GM12878 (cell line): ENCODE measurements around the gene FOXR1. TPM values are rescaled to one million over a fixed set of nuclear protein-coding genes. Genes with fewer than 3 reads are reported as not detected.

Source experiments
- ATAC-seq: fragments of 200-7000 bp; cut with Tn5 transposase; 3 replicates; pipeline ENCODE4 v1.9.1; 2020; ENCODE audit warnings: mild to moderate bottlenecking, moderate library complexity
- BruUV-seq: library from RNA; stranded (reverse); fragments of 400-500 nt; replicated peaks from 2 replicates; lab custom pipeline; 2021; lab: Mats Ljungman, UMichigan
- CTCF ChIA-PET: fragments of 300-600 bp; sonication (Branson Sonifier 250); formaldehyde crosslinking; extraction: SDS; loops from one replicate; lab custom pipeline; 2021; ENCODE audit warnings: inconsistent platforms; lab: Yijun Ruan, JAX
- POLR2A ChIA-PET: fragments of 350-600 bp; formaldehyde crosslinking; extraction: SDS; loops from one replicate; lab custom pipeline; 2021; ENCODE audit warnings: inconsistent platforms; lab: Charles Lee
- RAD21 ChIA-PET: fragments of 300-600 bp; sonication (Branson Sonifier 250); formaldehyde crosslinking; loops from one replicate; lab custom pipeline; 2023; ENCODE audit warnings: antibody characterized with exemption; ENCODE audit not compliant: unreplicated experiment; lab: Charles Lee
- SMC1A ChIA-PET: fragments of 300-600 bp; sonication (Branson Sonifier 250); formaldehyde crosslinking; loops from one replicate; lab custom pipeline; 2023; ENCODE audit not compliant: unreplicated experiment, uncharacterized antibody; lab: Charles Lee
- DNase-seq: peaks from one replicate; pipeline ENCODE4 v3.0.0-alpha.2; 2011; ENCODE audit warnings: low read depth, low spot score
- FAIRE-seq: peaks from 3 replicates; lab custom pipeline; 2011; peaks lifted over from hg19 to GRCh38; lab: Jason Lieb, UNC
- H2AFZ ChIP-seq: 2 replicates; pipeline ENCODE4 v1.6.0; 2011; ENCODE audit warnings: low read depth, low read length, control low read depth; ENCODE audit not compliant: control insufficient read depth
- H3K27ac ChIP-seq: 2 replicates; pipeline ENCODE4 v1.5.1; 2011; ENCODE audit warnings: control low read depth; ENCODE audit not compliant: control insufficient read depth, insufficient read depth
- H3K27me3 ChIP-seq, 2 experiments: replicated peaks in 1 of 2; 2 replicates each; pipeline versions ENCODE4 v1.6.0 to v1.6.1; 2011; ENCODE audit warnings: low read length in 1 of 2; ENCODE audit not compliant: control insufficient read depth in 2 of 2, insufficient read depth in 2 of 2
- H3K36me3 ChIP-seq, 2 experiments: 2 replicates each; pipeline ENCODE4 v1.5.1; 2011; ENCODE audit warnings: low read length in 1 of 2; ENCODE audit not compliant: control insufficient read depth in 2 of 2, insufficient read depth in 2 of 2
- H3K4me1 ChIP-seq: 2 replicates; pipeline ENCODE4 v1.6.1; 2011; ENCODE audit warnings: mild to moderate bottlenecking, low read length, moderate library complexity, mixed read lengths; ENCODE audit not compliant: control insufficient read depth, insufficient read depth
- H3K4me2 ChIP-seq: 2 replicates; pipeline ENCODE4 v1.6.0; 2011; ENCODE audit warnings: control low read depth; ENCODE audit not compliant: control insufficient read depth, insufficient read depth
- H3K4me3 ChIP-seq: fragments of 200-600 bp; sonication (generic); 2 replicates; pipeline ENCODE4 v1.5.1; 2016
- H3K79me2 ChIP-seq: 2 replicates; pipeline ENCODE4 v1.6.0; 2011; ENCODE audit warnings: low read length; ENCODE audit not compliant: control insufficient read depth, insufficient read depth
- H3K9ac ChIP-seq: 2 replicates; pipeline ENCODE4 v1.8.0; 2011; ENCODE audit warnings: low read length, control low read depth, mixed read lengths; ENCODE audit not compliant: control insufficient read depth, insufficient read depth
- H3K9me3 ChIP-seq: replicated peaks from 3 replicates; pipeline ENCODE4 v1.5.1; 2011; ENCODE audit warnings: mild to moderate bottlenecking, low read length; ENCODE audit not compliant: control insufficient read depth, insufficient read depth
- H4K20me1 ChIP-seq: 2 replicates; pipeline ENCODE4 v1.6.0; 2011; ENCODE audit not compliant: control insufficient read depth, insufficient read depth
- BMI1 ChIP-seq: fragments of 450-650 bp; IDR thresholded peaks from 2 replicates; pipeline ENCODE4 v1.6.1; 2016; ENCODE audit warnings: mild to moderate bottlenecking, moderate library complexity, borderline replicate concordance
- BRCA1 ChIP-seq: IDR thresholded peaks from 2 replicates; pipeline ENCODE4 v1.6.1; 2011; ENCODE audit warnings: low read depth, low read length, improper control_type of control experiment
- CEBPB ChIP-seq, 2 experiments: fragments of 150-350 bp in 1 of 2; IDR thresholded peaks; 2 replicates each; pipeline ENCODE4 v1.6.1; 2012 to 2014; ENCODE audit warnings: low read depth in 2 of 2, low read length in 2 of 2, borderline replicate concordance in 1 of 2, inconsistent platforms in 1 of 2
- DPF2 ChIP-seq: fragments of 450-650 bp; IDR thresholded peaks from 2 replicates; pipeline ENCODE4 v1.6.1; 2017; ENCODE audit warnings: mild to moderate bottlenecking
- HCFC1 ChIP-seq: fragments of 150-350 bp; IDR thresholded peaks from 2 replicates; pipeline ENCODE4 v1.6.1; 2014; ENCODE audit warnings: low read length
- MXI1 ChIP-seq: fragments of 150-350 bp; IDR thresholded peaks from 2 replicates; pipeline ENCODE4 v1.6.1; 2011; ENCODE audit warnings: low read depth, mild to moderate bottlenecking, inconsistent platforms, low read length, improper control_type of control experiment
- RAD21 ChIP-seq: IDR thresholded peaks from 2 replicates; pipeline ENCODE4 v1.6.1; 2011; ENCODE audit warnings: mild to moderate bottlenecking, low read depth, low read length, moderate library complexity; ENCODE audit not compliant: insufficient read depth
- RB1 ChIP-seq: fragments of 450-650 bp; formaldehyde crosslinking; IDR thresholded peaks from 2 replicates; pipeline ENCODE4 v1.6.1; 2017; ENCODE audit warnings: mild to moderate bottlenecking, borderline replicate concordance
- RELA ChIP-seq: fragments of 450-650 bp; IDR thresholded peaks from 2 replicates; pipeline ENCODE4 v1.8.0; 2014; ENCODE audit warnings: borderline replicate concordance; ENCODE audit not compliant: partially characterized antibody
- SMARCA5 ChIP-seq: fragments of 450-650 bp; IDR thresholded peaks from 2 replicates; pipeline ENCODE4 v1.6.1; 2017; ENCODE audit warnings: mild to moderate bottlenecking
- SP1 ChIP-seq: IDR thresholded peaks from one replicate; pipeline ENCODE4 v1.6.1; 2011; ENCODE audit warnings: low read depth, low read length
- STAT3 ChIP-seq: IDR thresholded peaks from 2 replicates; pipeline ENCODE4 v1.6.1; 2011; ENCODE audit warnings: low read depth, low read length, improper control_type of control experiment
- TCF12 ChIP-seq: IDR thresholded peaks from 2 replicates; pipeline ENCODE4 v1.6.1; 2011; ENCODE audit warnings: low read depth, mild to moderate bottlenecking, low read length
- TCF7 ChIP-seq: IDR thresholded peaks from 2 replicates; pipeline ENCODE4 v1.6.1; 2014; ENCODE audit warnings: antibody characterized with exemption, borderline replicate concordance
- WGBS: methylation state at CpG from one replicate; pipeline ENCODE4 v1.1.6; 2016; ENCODE audit warnings: low lambda C conversion rate; ENCODE audit not compliant: insufficient replicate concordance, insufficient coverage; ENCODE audit errors: missing lambda C conversion rate; 5-methylcytosine and 5-hydroxymethylcytosine counted together
- in situ Hi-C: fragments of 300-500 bp; cut with MboI; formaldehyde crosslinking; loops from 9 replicates; pipeline ENCODE4 v1.14.3; 2018; ENCODE audit warnings: mixed read lengths
- intact Hi-C: fragments of 100-400 bp; cut with micrococcal nuclease; formaldehyde crosslinking; loops from one replicate; pipeline ENCODE4 v1.14.2; 2022; ENCODE audit not compliant: unreplicated experiment
- polyA plus RNA-seq, 11 experiments: library from polyadenylated mRNA; depleted of rRNA in 4 of 11; unstranded in 6 of 11; stranded (reverse) in 5 of 11; fragments of >200 nt; fragmentation: Nextera tagmentation in 4 of 11; fragmentation: Illumina TruSeq in 1 of 11; extraction: Ambion mirVana in 4 of 11; extraction: Trizol in 1 of 11; gene quantifications; 1 replicate in 1 of 11; 2 replicates in 10 of 11; pipeline versions ENCODE4 v1.2.1 to v1.2.3, GENCODE V29; 2011 to 2016; ENCODE audit warnings: inconsistent platforms in 2 of 11, missing spikeins in 2 of 11, low read depth in 1 of 11
- total RNA-seq, 4 experiments: library from RNA; depleted of rRNA in 3 of 4; stranded (reverse); fragments of >200 nt in 3 of 4; fragmentation: Illumina TruSeq in 1 of 4; extraction: Trizol in 1 of 4; gene quantifications; 2 replicates each; pipeline versions ENCODE4 v1.2.1 to v1.2.3, GENCODE V29; 2013 to 2021
- TF ChIP-seq, protein P1 (sequence below): fragments of 450-650 bp; IDR thresholded peaks from 2 replicates; pipeline ENCODE4 v1.6.1; 2017; ENCODE audit warnings: mild to moderate bottlenecking
- TF ChIP-seq, protein P2 (sequence below): fragments of 450-650 bp; formaldehyde crosslinking; IDR thresholded peaks from 2 replicates; pipeline ENCODE4 v1.4.0; 2022; ENCODE audit warnings: mild to moderate bottlenecking, moderate library complexity
- TF ChIP-seq, protein P3 (sequence below): IDR thresholded peaks from 2 replicates; pipeline ENCODE4 v1.6.1; 2012; ENCODE audit warnings: low read depth, low read length, improper control_type of control experiment

The FOXR1 gene
- total and polyA plus RNA-seq, 10 of the 15 experiments (the other 5 are each of a cell fraction or from before 2014, with no cell fraction given): not detected

DNA sequence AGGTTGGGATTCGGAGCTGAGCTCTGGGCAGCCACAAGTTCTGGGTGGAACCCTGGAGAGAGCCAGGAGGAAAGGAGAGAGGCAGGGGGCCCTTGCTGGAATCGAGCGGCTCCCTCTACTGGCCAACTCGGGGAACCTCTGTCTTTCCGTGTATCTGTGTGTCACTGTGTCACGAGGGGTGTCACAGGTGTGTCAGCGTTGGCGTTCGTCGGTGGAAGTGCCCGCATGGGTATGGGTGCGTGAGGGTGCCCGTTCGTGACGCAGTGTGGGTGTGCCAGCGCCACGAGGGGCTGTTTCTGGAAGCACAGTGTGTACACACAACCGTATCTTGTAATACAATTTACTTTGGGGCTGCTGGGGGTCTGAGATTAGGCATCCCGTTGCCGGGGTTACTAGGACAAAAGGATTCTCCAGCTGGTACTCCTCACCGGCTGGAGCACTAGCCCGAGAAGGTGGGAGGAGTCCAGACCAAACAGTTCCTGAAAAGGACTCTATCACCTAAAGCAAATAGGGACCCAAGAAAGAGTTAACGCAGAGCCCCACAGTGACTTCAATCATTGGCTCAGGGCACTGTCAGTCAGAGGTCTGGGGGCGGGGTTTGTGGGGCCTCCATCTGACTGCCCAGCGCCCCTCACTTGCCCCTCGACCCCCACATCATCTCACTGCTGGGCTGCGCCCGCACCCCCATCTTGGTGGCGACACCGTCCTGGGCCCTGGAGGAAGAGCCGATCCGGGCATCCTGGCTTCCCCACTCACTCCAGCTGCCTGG is 43.3 kb upstream of the FOXR1 start:
- intact Hi-C loops: loop anchor here (2.0 to 5.0 kb wide), 4 partner anchors 137 to 394 kb away; partner anchors contain the start of genes DDX6 and DPAGT1
- ChIA-PET CTCF (interaction anchor here (0.5 to 11.6 kb wide), 11 partner anchors 11 to 1749 kb away, joined by 3 to 330 read pairs (median 4); partner anchors contain the start of gene UPK2), RAD21 (interaction anchor here (0.6 to 8.8 kb wide), 7 partner anchors 16 to 239 kb away, joined by 3 to 169 read pairs (median 5); partner anchors contain the start of gene UPK2), POLR2A (interaction anchor here (0.5 to 6.3 kb wide), 5 partner anchors 15 to 155 kb away, joined by 3 to 105 read pairs (median 6); no protein-coding TSS in a partner anchor), SMC1A (interaction anchor here (0.5 to 12.9 kb wide), 6 partner anchors 16 to 828 kb away, joined by 3 to 185 read pairs (median 6); partner anchors contain the start of gene DDX6)
- under 1% methylated on average over 32 of the region's 32 CpGs for WGBS
- Histone ChIP-seq H3K4me1 (peaks cover 35% of the 10 kb centered on the region), H2AFZ (peak overlapping the region; percentile 77), H3K9me3 (no peaks in the 10 kb centered on the region), H3K36me3 (no peaks in the 10 kb centered on the region), H3K27ac (peak overlapping the region; percentile 67), H3K4me3 (peak overlapping the region; percentile 97), H4K20me1 (no peaks in the 10 kb centered on the region), H3K9ac (peak overlapping the region; percentile 53; the same call in 1 of the 2 replicates), H3K4me2 (peak overlapping the region; percentile 99), H3K79me2 (peaks cover 20% of the 10 kb centered on the region), H3K27me3 (no peaks in the 10 kb centered on the region)
- peak; percentile 67 for DNase-seq
- peak; percentile 95 for FAIRE-seq
- in situ Hi-C loops: no loop called here
- BruUV-seq: no TSS peak
- ATAC-seq: peak; percentile 67
- TF ChIP-seq SMARCA5: peak; percentile 93
- TF ChIP-seq HCFC1: no peak; the same call in 1 of the 2 replicates
- TF ChIP-seq TCF7: no peak
- peak; percentile 95 for TF ChIP-seq DPF2
- TF ChIP-seq STAT3: no peak
- peak; percentile 72 for TF ChIP-seq TCF12
- TF ChIP-seq MXI1: peak; percentile 53
- TF ChIP-seq RAD21: peak; percentile 63
- TF ChIP-seq, protein P1, sequence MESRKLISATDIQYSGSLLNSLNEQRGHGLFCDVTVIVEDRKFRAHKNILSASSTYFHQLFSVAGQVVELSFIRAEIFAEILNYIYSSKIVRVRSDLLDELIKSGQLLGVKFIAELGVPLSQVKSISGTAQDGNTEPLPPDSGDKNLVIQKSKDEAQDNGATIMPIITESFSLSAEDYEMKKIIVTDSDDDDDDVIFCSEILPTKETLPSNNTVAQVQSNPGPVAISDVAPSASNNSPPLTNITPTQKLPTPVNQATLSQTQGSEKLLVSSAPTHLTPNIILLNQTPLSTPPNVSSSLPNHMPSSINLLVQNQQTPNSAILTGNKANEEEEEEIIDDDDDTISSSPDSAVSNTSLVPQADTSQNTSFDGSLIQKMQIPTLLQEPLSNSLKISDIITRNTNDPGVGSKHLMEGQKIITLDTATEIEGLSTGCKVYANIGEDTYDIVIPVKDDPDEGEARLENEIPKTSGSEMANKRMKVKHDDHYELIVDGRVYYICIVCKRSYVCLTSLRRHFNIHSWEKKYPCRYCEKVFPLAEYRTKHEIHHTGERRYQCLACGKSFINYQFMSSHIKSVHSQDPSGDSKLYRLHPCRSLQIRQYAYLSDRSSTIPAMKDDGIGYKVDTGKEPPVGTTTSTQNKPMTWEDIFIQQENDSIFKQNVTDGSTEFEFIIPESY: peak; percentile 62; the same call in 1 of the 2 replicates
- no peak; the same call in 1 of the 2 replicates for TF ChIP-seq BMI1
- TF ChIP-seq BRCA1: no peak
- 0 out of 2 replicates have a peak, but pooled peaks have one; percentile 38 for TF ChIP-seq RB1
- TF ChIP-seq SP1: peak; percentile 90
- TF ChIP-seq, protein P2, sequence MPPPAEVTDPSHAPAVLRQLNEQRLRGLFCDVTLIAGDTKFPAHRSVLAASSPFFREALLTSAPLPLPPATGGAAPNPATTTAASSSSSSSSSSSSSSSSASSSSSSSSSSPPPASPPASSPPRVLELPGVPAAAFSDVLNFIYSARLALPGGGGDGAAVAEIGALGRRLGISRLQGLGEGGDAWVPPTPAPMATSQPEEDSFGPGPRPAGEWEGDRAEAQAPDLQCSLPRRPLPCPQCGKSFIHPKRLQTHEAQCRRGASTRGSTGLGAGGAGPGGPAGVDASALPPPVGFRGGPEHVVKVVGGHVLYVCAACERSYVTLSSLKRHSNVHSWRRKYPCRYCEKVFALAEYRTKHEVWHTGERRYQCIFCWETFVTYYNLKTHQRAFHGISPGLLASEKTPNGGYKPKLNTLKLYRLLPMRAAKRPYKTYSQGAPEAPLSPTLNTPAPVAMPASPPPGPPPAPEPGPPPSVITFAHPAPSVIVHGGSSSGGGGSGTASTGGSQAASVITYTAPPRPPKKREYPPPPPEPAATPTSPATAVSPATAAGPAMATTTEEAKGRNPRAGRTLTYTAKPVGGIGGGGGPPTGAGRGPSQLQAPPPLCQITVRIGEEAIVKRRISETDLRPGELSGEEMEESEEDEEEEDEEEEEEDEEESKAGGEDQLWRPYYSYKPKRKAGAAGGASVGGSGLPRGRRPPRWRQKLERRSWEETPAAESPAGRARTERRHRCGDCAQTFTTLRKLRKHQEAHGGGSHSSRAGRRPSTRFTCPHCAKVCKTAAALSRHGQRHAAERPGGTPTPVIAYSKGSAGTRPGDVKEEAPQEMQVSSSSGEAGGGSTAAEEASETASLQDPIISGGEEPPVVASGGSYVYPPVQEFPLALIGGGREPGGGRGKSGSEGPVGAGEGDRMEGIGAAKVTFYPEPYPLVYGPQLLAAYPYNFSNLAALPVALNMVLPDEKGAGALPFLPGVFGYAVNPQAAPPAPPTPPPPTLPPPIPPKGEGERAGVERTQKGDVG (CRISPR knock-in tag): no peak
- no peak for TF ChIP-seq RELA
- TF ChIP-seq, protein P3, sequence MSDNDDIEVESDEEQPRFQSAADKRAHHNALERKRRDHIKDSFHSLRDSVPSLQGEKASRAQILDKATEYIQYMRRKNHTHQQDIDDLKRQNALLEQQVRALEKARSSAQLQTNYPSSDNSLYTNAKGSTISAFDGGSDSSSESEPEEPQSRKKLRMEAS: peak; percentile 59
- no peak for TF ChIP-seq CEBPB (IDR thresholded peaks at IDR 0.05; ENCODE audit: borderline replicate concordance in 1 of 2, low read depth in 2 of 2, low read length in 2 of 2)
